GM19240 (cell line): ENCODE results near the gene ETV5.
A peak's percentile ranks its signal among the peaks of the same experiment; 100 is the strongest.
"Not testable (repeated sequence)": the region's sequence is repeated elsewhere in the genome, so short reads cannot be mapped to it uniquely, and the experiment has no call there.

Experiments
- DNase-seq: peaks from one replicate; pipeline ENCODE4 v3.0.0; 2011; ENCODE audit warnings: low spot score; ENCODE audit not compliant: insufficient read length

Gene ETV5

GRCh38 chr3:186069199-186069598, 39.7 kb downstream of the ETV5 start:
- DNase-seq = no peak

- DNase-seq = no peak
Measured at GRCh38 chr3:186068243-186068552, 40.7 kb downstream of the ETV5 start.

GRCh38 chr3:186067360-186068242, 41.3 kb downstream of the ETV5 start:
- peak; percentile 20 for DNase-seq

GRCh38 chr3:186060222-186060621, 48.7 kb downstream of the ETV5 start:
- peak; percentile 7 for DNase-seq

GRCh38 chr3:186059192-186059591, 49.7 kb downstream of the ETV5 start:
- no peak for DNase-seq

GRCh38 chr3:186058225-186058624, 50.7 kb downstream of the ETV5 start:
- no peak for DNase-seq

- no peak for DNase-seq
Measured at GRCh38 chr3:186057594-186057993, 51.3 kb downstream of the ETV5 start.

- DNase-seq = no peak
Measured at GRCh38 chr3:186054792-186055352, 54.0 kb downstream of the ETV5 start.

- no peak for DNase-seq
Measured at GRCh38 chr3:186053954-186054791, 54.7 kb downstream of the ETV5 start.

- no peak for DNase-seq
Measured at GRCh38 chr3:186052096-186052840, 56.6 kb downstream of the ETV5 start.

- no peak for DNase-seq
Measured at GRCh38 chr3:186049001-186049400, 59.9 kb downstream of the ETV5 start.

GRCh38 chr3:186048119-186048518, 60.8 kb downstream of the ETV5 start:
- DNase-seq = no peak

GRCh38 chr3:186046838-186047237, 62.1 kb downstream of the ETV5 start:
- DNase-seq = no peak

GRCh38 chr3:186044968-186045367, 63.9 kb downstream of the ETV5 start:
- DNase-seq = no peak

GRCh38 chr3:186044427-186044826, 64.5 kb downstream of the ETV5 start:
- no peak for DNase-seq

GRCh38 chr3:186042521-186043202, 66.2 kb downstream of the ETV5 start:
- DNase-seq = no peak

GRCh38 chr3:186042036-186042435, 66.9 kb downstream of the ETV5 start:
- DNase-seq = no peak

GRCh38 chr3:186038360-186038759, 70.5 kb downstream of the ETV5 start:
- DNase-seq = no peak

- DNase-seq = no peak
Measured at GRCh38 chr3:186035277-186035676, 73.6 kb downstream of the ETV5 start.

GRCh38 chr3:186032321-186032720, 76.6 kb downstream of the ETV5 start:
- DNase-seq = no peak

- not testable (repeated sequence) for DNase-seq
Measured at GRCh38 chr3:186025993-186026392, 82.9 kb downstream of the ETV5 start.
